HG03558 (cell line): ENCODE results near the gene LRTM2.

Source experiments
- ATAC-seq: cut with Tn5 transposase; IDR thresholded peaks from one replicate; pipeline ENCODE4 v1.9.1; 2021; ENCODE audit warnings: moderate number of reproducible peaks; ENCODE audit not compliant: unreplicated experiment; ENCODE audit errors: extremely low read depth

Gene LRTM2

GRCh38 chr12:1857086-1857485, 36.7 kb downstream of the LRTM2 start:
- ATAC-seq = no peak

GRCh38 chr12:1857821-1858220, 37.5 kb downstream of the LRTM2 start:
- ATAC-seq = no peak

- no peak for ATAC-seq
These were observed 38.1 kb downstream of the LRTM2 start for GRCh38 chr12:1858456-1858855.

GRCh38 chr12:1859643-1860042, 39.3 kb downstream of the LRTM2 start:
- no peak for ATAC-seq

- ATAC-seq = no peak
These were observed 42.6 kb downstream of the LRTM2 start for GRCh38 chr12:1862973-1863372.

- no peak for ATAC-seq
These were observed 43.5 kb downstream of the LRTM2 start for GRCh38 chr12:1863823-1864222.

- no peak for ATAC-seq
These were observed 44.1 kb downstream of the LRTM2 start for GRCh38 chr12:1864456-1864855.

GRCh38 chr12:1864867-1865266, 44.5 kb downstream of the LRTM2 start:
- no peak for ATAC-seq

- ATAC-seq = no peak
These were observed 45.0 kb downstream of the LRTM2 start for GRCh38 chr12:1865284-1865866.

GRCh38 chr12:1869145-1869544, 48.8 kb downstream of the LRTM2 start:
- no peak for ATAC-seq

GRCh38 chr12:1870086-1870485, 49.7 kb downstream of the LRTM2 start:
- no peak for ATAC-seq

- ATAC-seq = no peak
These were observed 50.9 kb downstream of the LRTM2 start for GRCh38 chr12:1870998-1871917.

GRCh38 chr12:1872001-1872400, 51.6 kb downstream of the LRTM2 start:
- no peak for ATAC-seq

- no peak for ATAC-seq
These were observed 52.1 kb downstream of the LRTM2 start for GRCh38 chr12:1872448-1872847.

GRCh38 chr12:1873531-1874510, 53.5 kb downstream of the LRTM2 start:
- no peak for ATAC-seq

- ATAC-seq = no peak
These were observed 55.2 kb downstream of the LRTM2 start for GRCh38 chr12:1875608-1876007.

GRCh38 chr12:1876086-1876485, 55.7 kb downstream of the LRTM2 start:
- no peak for ATAC-seq

- ATAC-seq = no peak
These were observed 57.0 kb downstream of the LRTM2 start for GRCh38 chr12:1877169-1877878.

GRCh38 chr12:1878214-1878613, 57.8 kb downstream of the LRTM2 start:
- ATAC-seq = no peak

GRCh38 chr12:1878695-1879094, 58.3 kb downstream of the LRTM2 start:
- ATAC-seq = no peak
